PC-9 (cell line): ENCODE measurements around the gene GPR25.

Experiments used
- EZH2 ChIP-seq: fragments of 200-600 bp; sonication (generic); IDR thresholded peaks from 2 replicates; pipeline ENCODE4 v1.8.0; 2017; ENCODE audit warnings: antibody characterized with exemption, low read depth
- TF ChIP-seq, protein P1 (sequence below): fragments of 200-600 bp; sonication (generic); conservative IDR thresholded peaks from 2 replicates; pipeline ENCODE4 v1.6.1; 2017; ENCODE audit warnings: mixed run types, antibody characterized with exemption, mild to moderate bottlenecking, moderate library complexity

DNA sequence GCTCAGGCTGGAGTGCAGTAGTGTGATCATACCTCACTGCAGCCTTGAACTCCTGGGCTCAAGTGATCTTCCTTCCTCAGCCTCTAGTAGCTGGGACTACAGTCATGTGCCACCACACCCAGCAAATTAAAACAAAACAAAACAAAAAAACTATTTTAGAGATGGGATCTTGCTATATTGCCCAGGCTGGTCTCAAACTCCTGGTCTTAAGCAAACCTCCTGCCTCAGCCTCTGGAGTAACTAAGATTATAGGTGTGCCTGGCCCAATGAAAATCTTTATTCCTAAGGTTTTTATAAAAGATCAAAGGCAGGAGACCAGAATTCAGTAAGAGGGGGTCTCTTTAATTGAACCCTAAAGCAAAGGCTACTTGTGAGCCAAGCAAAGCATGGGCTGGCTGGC lies 32.0 kb downstream of the GPR25 start:
- TF ChIP-seq, protein P1, sequence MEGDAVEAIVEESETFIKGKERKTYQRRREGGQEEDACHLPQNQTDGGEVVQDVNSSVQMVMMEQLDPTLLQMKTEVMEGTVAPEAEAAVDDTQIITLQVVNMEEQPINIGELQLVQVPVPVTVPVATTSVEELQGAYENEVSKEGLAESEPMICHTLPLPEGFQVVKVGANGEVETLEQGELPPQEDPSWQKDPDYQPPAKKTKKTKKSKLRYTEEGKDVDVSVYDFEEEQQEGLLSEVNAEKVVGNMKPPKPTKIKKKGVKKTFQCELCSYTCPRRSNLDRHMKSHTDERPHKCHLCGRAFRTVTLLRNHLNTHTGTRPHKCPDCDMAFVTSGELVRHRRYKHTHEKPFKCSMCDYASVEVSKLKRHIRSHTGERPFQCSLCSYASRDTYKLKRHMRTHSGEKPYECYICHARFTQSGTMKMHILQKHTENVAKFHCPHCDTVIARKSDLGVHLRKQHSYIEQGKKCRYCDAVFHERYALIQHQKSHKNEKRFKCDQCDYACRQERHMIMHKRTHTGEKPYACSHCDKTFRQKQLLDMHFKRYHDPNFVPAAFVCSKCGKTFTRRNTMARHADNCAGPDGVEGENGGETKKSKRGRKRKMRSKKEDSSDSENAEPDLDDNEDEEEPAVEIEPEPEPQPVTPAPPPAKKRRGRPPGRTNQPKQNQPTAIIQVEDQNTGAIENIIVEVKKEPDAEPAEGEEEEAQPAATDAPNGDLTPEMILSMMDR: no peak
- TF ChIP-seq EZH2: no peak
